B cell (primary cell): Measurements from ENCODE around the gene PDZRN4. TPM values are rescaled to one million over a fixed set of nuclear protein-coding genes. Genes with fewer than 3 reads are reported as not detected.

Experiments used
- ATAC-seq: fragments of 200-7000 bp; cut with Tn5 transposase; one replicate; pipeline ENCODE4 v1.10.0; 2021; ENCODE audit warnings: low read depth, mild to moderate bottlenecking, moderate number of reproducible peaks, moderate library complexity
- CTCF ChIA-PET: fragments of 350-600 bp; sonication (Branson Sonifier 250); formaldehyde crosslinking; loops from one replicate; lab custom pipeline; 2021; ENCODE audit warnings: antibody characterized with exemption, inconsistent platforms; lab: Charles Lee
- POLR2A ChIA-PET: fragments of 350-600 bp; sonication (Branson Sonifier 250); formaldehyde crosslinking; loops from one replicate; lab custom pipeline; 2021; ENCODE audit warnings: antibody characterized with exemption; lab: Charles Lee
- DNase-seq: peaks from one replicate; pipeline ENCODE4 v3.0.0; 2013
- H2AFZ ChIP-seq: 2 replicates; pipeline ENCODE4 v1.6.1; 2012; ENCODE audit warnings: mild to moderate bottlenecking, low read depth, low read length; ENCODE audit not compliant: insufficient read depth, poor library complexity, severe bottlenecking
- H3K27ac ChIP-seq, 2 donors: 1 replicate in 1 of 2; 2 replicates in 1 of 2; pipeline ENCODE4 v1.5.1; 2012 to 2013; ENCODE audit warnings: low read length in 2 of 2, mild to moderate bottlenecking in 2 of 2, moderate library complexity in 1 of 2
- H3K27me3 ChIP-seq, 4 experiments: fragments of 200-600 bp in 1 of 4; sonication (generic) in 1 of 4; replicated peaks in 1 of 4; 1 replicate in 2 of 4; 2 replicates in 2 of 4; pipeline versions ENCODE4 v1.6.1 to v1.7.0; 2013 to 2016; ENCODE audit warnings: low read length in 3 of 4, mild to moderate bottlenecking in 2 of 4, mixed read lengths in 1 of 4, moderate library complexity in 1 of 4; ENCODE audit not compliant: insufficient read depth in 4 of 4, control insufficient read depth in 3 of 4; ENCODE audit errors: control extremely low read depth in 1 of 4
- H3K36me3 ChIP-seq, 2 experiments: replicated peaks in 1 of 2; 1 replicate in 1 of 2; 2 replicates in 1 of 2; pipeline versions ENCODE4 v1.6.1 to v1.7.1; 2013; ENCODE audit warnings: low read length in 1 of 2; ENCODE audit not compliant: insufficient read depth in 2 of 2, control insufficient read depth in 1 of 2; ENCODE audit errors: control extremely low read depth in 1 of 2, extremely low read depth in 1 of 2
- H3K4me1 ChIP-seq, 2 donors: fragments of 200-600 bp in 1 of 2; sonication (generic) in 1 of 2; 1 replicate in 1 of 2; 2 replicates in 1 of 2; pipeline versions ENCODE4 v1.5.1 to v1.6.1; 2013 to 2017; ENCODE audit warnings: low read length in 2 of 2; ENCODE audit not compliant: control insufficient read depth in 2 of 2, insufficient read depth in 2 of 2
- H3K4me2 ChIP-seq: replicated peaks from 2 replicates; pipeline ENCODE3; 2012; ENCODE audit warnings: mild to moderate bottlenecking, low read depth, low read length; ENCODE audit not compliant: poor library complexity, severe bottlenecking
- H3K4me3 ChIP-seq, 5 experiments: fragments of 200-600 bp in 1 of 5; sonication (generic) in 1 of 5; 1 replicate in 3 of 5; 2 replicates in 2 of 5; pipeline versions ENCODE4 v1.5.1 to v1.7.0; 2011 to 2016; ENCODE audit warnings: low read length in 4 of 5, mild to moderate bottlenecking in 4 of 5, low read depth in 2 of 5, control low read depth in 1 of 5, moderate library complexity in 1 of 5; ENCODE audit not compliant: insufficient read depth in 1 of 5; ENCODE audit errors: control extremely low read depth in 1 of 5, extremely low read depth in 1 of 5
- H3K79me2 ChIP-seq: fragments of 200-600 bp; sonication (generic); one replicate; pipeline ENCODE4 v1.6.0; 2016; ENCODE audit warnings: low read length; ENCODE audit not compliant: control insufficient read depth, insufficient read depth
- H3K9ac ChIP-seq: fragments of 200-600 bp; sonication (generic); 2 replicates; pipeline ENCODE4 v1.6.1; 2017; ENCODE audit warnings: mild to moderate bottlenecking, low read length, moderate library complexity
- H3K9me3 ChIP-seq, 3 donors: one replicate each; pipeline versions ENCODE4 v1.6.1 to v1.7.1; 2013; ENCODE audit warnings: low read length in 2 of 3; ENCODE audit not compliant: control insufficient read depth in 2 of 3, insufficient read depth in 1 of 3; ENCODE audit errors: control extremely low read depth in 1 of 3
- H4K20me1 ChIP-seq: 2 replicates; pipeline ENCODE4 v1.6.0; 2012; ENCODE audit warnings: mild to moderate bottlenecking, low read length; ENCODE audit not compliant: insufficient read depth, control insufficient read depth, poor library complexity, severe bottlenecking
- H3K27ac Mint-ChIP-seq: one replicate; pipeline ENCODE4 v1.8.0; 2021; ENCODE audit warnings: mixed read lengths
- H3K27me3 Mint-ChIP-seq: one replicate; pipeline ENCODE4 v1.8.0; 2021; ENCODE audit warnings: mixed read lengths
- H3K4me1 Mint-ChIP-seq: one replicate; pipeline ENCODE4 v1.8.0; 2021; ENCODE audit warnings: mixed read lengths
- H3K4me3 Mint-ChIP-seq: one replicate; pipeline ENCODE4 v1.8.0; 2021; ENCODE audit warnings: mixed read lengths
- H3K9me3 Mint-ChIP-seq: one replicate; pipeline ENCODE4 v1.8.0; 2022; ENCODE audit warnings: mixed read lengths; ENCODE audit not compliant: insufficient read depth
- EZH2 ChIP-seq: IDR thresholded peaks from 2 replicates; pipeline ENCODE4 v1.6.1; 2012; ENCODE audit warnings: borderline replicate concordance, low read depth, mild to moderate bottlenecking, moderate library complexity, low read length; ENCODE audit not compliant: insufficient read depth, poor library complexity, severe bottlenecking
- WGBS: methylation state at CpG from one replicate; pipeline ENCODE4 v1.1.5; 2013; ENCODE audit warnings: missing lambda C conversion rate; ENCODE audit not compliant: insufficient coverage; 5-methylcytosine and 5-hydroxymethylcytosine counted together
- intact Hi-C: fragments of 100-400 bp; cut with micrococcal nuclease; formaldehyde crosslinking; loops from one replicate; pipeline ENCODE4 v1.10.0; 2022
- polyA plus RNA-seq: library from polyadenylated mRNA; depleted of rRNA; stranded (reverse); fragments of >200 nt; gene quantifications from 2 replicates; pipeline ENCODE4 v1.2.3, GENCODE V29; 2012
- total RNA-seq, 2 donors: library from RNA; stranded (reverse); fragments of 120-200 nt in 1 of 2; gene quantifications; 1 replicate in 1 of 2; 2 replicates in 1 of 2; pipeline versions ENCODE4 v1.2.3 to v1.2.4, GENCODE V29; 2013 to 2022
- TF ChIP-seq, protein P1 (sequence below): fragments of 200-600 bp; IDR thresholded peaks from one replicate; pipeline ENCODE4 v1.8.0; 2022; ENCODE audit warnings: antibody characterized with exemption, mild to moderate bottlenecking

Gene PDZRN4
- total and polyA plus RNA-seq, 2 donors (not counting 1 experiment from before 2014, with no cell fraction given) = not detected

DNA sequence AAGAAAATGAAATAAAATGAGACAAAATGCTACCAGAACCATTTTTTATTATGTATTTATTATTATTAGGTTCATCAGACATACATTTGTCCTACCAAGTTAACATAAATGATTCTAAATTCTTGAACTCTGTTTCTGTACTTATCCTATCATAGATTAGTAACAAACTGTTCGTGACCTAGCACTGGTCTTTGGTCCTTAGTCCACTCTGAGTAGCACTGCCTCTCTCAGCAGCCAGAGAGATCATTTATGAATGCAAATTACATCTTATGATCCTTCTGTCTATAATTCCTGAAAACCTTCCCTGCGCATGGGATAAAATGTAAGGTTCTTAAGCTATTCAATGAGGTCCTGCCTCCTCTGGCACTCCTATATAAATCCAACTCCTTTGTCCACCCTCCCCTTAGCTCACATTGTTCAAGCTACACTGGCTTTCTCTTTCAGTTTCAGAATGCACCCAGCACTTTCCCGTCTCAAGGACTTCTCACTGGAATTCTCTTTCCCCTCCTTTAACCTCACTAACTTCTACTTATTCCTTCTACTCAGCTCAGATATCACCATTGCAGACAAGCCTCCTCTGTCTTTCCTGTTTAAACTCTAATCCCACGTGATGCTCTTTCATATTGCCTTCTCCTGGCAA, 17.1 kb downstream of the PDZRN4 start:
- Mint-ChIP-seq H3K27me3 (no peaks in the 10 kb centered on the region), H3K27ac (no peak overlapping the region), H3K9me3 (no peaks in the 10 kb centered on the region), H3K4me1 (peaks cover 6% of the 10 kb centered on the region), H3K4me3 (peak overlapping the region; percentile 11)
- Histone ChIP-seq H3K4me2 (peak overlapping the region; percentile 54), H3K27me3 (no peaks in the 10 kb centered on the region), H2AFZ (peak overlapping the region; percentile 69), H3K4me3 (peak overlapping the region in 2 of 5 experiments; percentile 22 to 25), H3K36me3 (no peaks in the 10 kb centered on the region), H3K79me2 (no peaks in the 10 kb centered on the region), H3K9ac (peak overlapping the region; percentile 39), H3K9me3 (no peaks in the 10 kb centered on the region), H3K27ac (peak overlapping the region in 1 of 2 donors; percentile 6), H4K20me1 (no peaks in the 10 kb centered on the region), H3K4me1 (peaks cover 5 to 7% of the 10 kb centered on the region in 2 donors)
- intact Hi-C loops = no loop called here
- ChIA-PET POLR2A (no interaction called here), CTCF (no interaction called here)
- TF ChIP-seq, protein P1, sequence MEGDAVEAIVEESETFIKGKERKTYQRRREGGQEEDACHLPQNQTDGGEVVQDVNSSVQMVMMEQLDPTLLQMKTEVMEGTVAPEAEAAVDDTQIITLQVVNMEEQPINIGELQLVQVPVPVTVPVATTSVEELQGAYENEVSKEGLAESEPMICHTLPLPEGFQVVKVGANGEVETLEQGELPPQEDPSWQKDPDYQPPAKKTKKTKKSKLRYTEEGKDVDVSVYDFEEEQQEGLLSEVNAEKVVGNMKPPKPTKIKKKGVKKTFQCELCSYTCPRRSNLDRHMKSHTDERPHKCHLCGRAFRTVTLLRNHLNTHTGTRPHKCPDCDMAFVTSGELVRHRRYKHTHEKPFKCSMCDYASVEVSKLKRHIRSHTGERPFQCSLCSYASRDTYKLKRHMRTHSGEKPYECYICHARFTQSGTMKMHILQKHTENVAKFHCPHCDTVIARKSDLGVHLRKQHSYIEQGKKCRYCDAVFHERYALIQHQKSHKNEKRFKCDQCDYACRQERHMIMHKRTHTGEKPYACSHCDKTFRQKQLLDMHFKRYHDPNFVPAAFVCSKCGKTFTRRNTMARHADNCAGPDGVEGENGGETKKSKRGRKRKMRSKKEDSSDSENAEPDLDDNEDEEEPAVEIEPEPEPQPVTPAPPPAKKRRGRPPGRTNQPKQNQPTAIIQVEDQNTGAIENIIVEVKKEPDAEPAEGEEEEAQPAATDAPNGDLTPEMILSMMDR = no peak
- TF ChIP-seq EZH2 = no peak
- DNase-seq (no peak), ATAC-seq (no peak)
- 23% methylated on average over 2 of the region's 4 CpGs for WGBS

DNA sequence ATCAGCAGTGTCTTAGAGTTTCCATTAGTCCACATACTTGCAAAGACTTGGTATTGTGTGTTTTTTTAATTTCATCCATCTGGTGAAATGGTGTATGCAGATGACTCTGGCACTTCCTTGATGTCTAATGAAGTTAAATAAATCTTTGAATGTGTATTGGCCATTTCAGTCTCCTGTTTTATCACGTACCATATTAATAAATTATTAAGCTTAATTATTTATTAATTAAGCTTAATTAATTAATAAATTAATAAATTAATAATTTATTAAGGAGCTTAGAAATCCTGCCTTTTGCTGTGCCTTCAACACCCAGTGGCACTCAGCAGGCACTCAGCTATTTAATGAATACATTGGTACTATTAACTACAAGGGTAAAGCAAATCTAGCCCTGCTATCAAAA, 18.2 kb downstream of the PDZRN4 start:
- WGBS = no CpG with 5 or more reads among the region's 1 CpG
- POLR2A ChIA-PET = no interaction called here

More for the DNA sequence above, 18.2 kb downstream of the PDZRN4 start:
- Histone ChIP-seq H3K4me3 (no peak overlapping the region), H3K36me3 (no peaks in the 10 kb centered on the region), H3K27me3 (no peaks in the 10 kb centered on the region), H3K4me1 (peaks cover 5 to 7% of the 10 kb centered on the region in 2 donors), H4K20me1 (no peaks in the 10 kb centered on the region), H3K9me3 (no peaks in the 10 kb centered on the region), H3K79me2 (no peaks in the 10 kb centered on the region), H3K9ac (no peak overlapping the region), H3K4me2 (no peak overlapping the region), H2AFZ (no peak overlapping the region), H3K27ac (no peak overlapping the region)
- CTCF ChIA-PET = no interaction called here
- ATAC-seq (no peak), DNase-seq (no peak)
- no peak for TF ChIP-seq EZH2
- TF ChIP-seq, protein P1 = no peak
- peaks cover 6% of the 10 kb centered on the region for H3K4me1 Mint-ChIP-seq
- no peak overlapping the region for H3K4me3 Mint-ChIP-seq
- intact Hi-C loops = no loop called here
- H3K9me3 Mint-ChIP-seq = no peaks in the 10 kb centered on the region
- no peak overlapping the region for H3K27ac Mint-ChIP-seq
- H3K27me3 Mint-ChIP-seq = no peaks in the 10 kb centered on the region
